Natural killer cell (primary cell): Measurements from ENCODE around the gene ARMCX2. TPM values are rescaled to one million over a fixed set of nuclear protein-coding genes. Genes with fewer than 3 reads are reported as not detected.

ENCODE experiments used
- ATAC-seq, 3 donors: fragments of 150-1000 bp in 2 of 3; fragments of 200-7000 bp in 1 of 3; cut with Tn5 transposase; 1 replicate in 1 of 3; 2 replicates in 2 of 3; pipeline ENCODE4 v1.10.0; 2021; ENCODE audit warnings: mild to moderate bottlenecking in 2 of 3, moderate library complexity in 2 of 3
- DNase-seq, 2 donors: peaks; one replicate each; pipeline versions ENCODE4 v3.0.0 to v3.0.0-alpha.2; 2013 to 2021; ENCODE audit warnings: mixed read lengths in 1 of 2
- H3K27ac ChIP-seq: one replicate; pipeline ENCODE4 v1.5.1; 2013; ENCODE audit warnings: mild to moderate bottlenecking, low read length
- H3K27me3 ChIP-seq: one replicate; pipeline ENCODE4 v1.6.1; 2013; ENCODE audit warnings: low read length; ENCODE audit not compliant: control insufficient read depth, insufficient read depth
- H3K36me3 ChIP-seq: one replicate; pipeline ENCODE4 v1.6.1; 2013; ENCODE audit warnings: low read length; ENCODE audit not compliant: control insufficient read depth, insufficient read depth
- H3K4me1 ChIP-seq: one replicate; pipeline ENCODE4 v1.6.1; 2013; ENCODE audit warnings: low read length; ENCODE audit not compliant: control insufficient read depth, insufficient read depth
- H3K4me3 ChIP-seq: one replicate; pipeline ENCODE4 v1.5.1; 2013; ENCODE audit warnings: low read length
- H3K9me3 ChIP-seq: one replicate; pipeline ENCODE4 v1.6.1; 2013; ENCODE audit warnings: low read length; ENCODE audit not compliant: control insufficient read depth, insufficient read depth
- H3K27ac Mint-ChIP-seq, 2 donors: one replicate each; pipeline ENCODE4 v1.8.0; 2022; ENCODE audit warnings: mild to moderate bottlenecking in 2 of 2, mixed read lengths in 2 of 2, moderate library complexity in 1 of 2
- H3K27me3 Mint-ChIP-seq, 2 donors: one replicate each; pipeline ENCODE4 v1.8.0; 2022; ENCODE audit warnings: low read depth in 2 of 2, mixed read lengths in 2 of 2
- H3K36me3 Mint-ChIP-seq: one replicate; pipeline ENCODE4 v1.8.0; 2022; ENCODE audit warnings: mixed read lengths
- H3K4me1 Mint-ChIP-seq, 2 donors: one replicate each; pipeline ENCODE4 v1.8.0; 2022; ENCODE audit warnings: mixed read lengths in 2 of 2
- H3K4me3 Mint-ChIP-seq: one replicate; pipeline ENCODE4 v1.8.0; 2022; ENCODE audit warnings: mild to moderate bottlenecking, moderate library complexity, mixed read lengths
- H3K9me3 Mint-ChIP-seq, 2 donors: one replicate each; pipeline ENCODE4 v1.8.0; 2022; ENCODE audit warnings: mixed read lengths in 2 of 2
- CTCF ChIP-seq: fragments of 200-600 bp; IDR thresholded peaks from one replicate; pipeline ENCODE4 v1.8.0; 2022; ENCODE audit warnings: antibody characterized with exemption
- WGBS: methylation state at CpG from one replicate; pipeline ENCODE4 v1.1.7; 2013; ENCODE audit warnings: missing lambda C conversion rate; ENCODE audit not compliant: insufficient coverage; 5-methylcytosine and 5-hydroxymethylcytosine counted together
- intact Hi-C: fragments of 100-400 bp; cut with micrococcal nuclease; formaldehyde crosslinking; loops from one replicate; pipeline ENCODE4 v1.14.2; 2022
- total RNA-seq, 4 donors: library from RNA; stranded (reverse); fragments of 120-200 nt in 1 of 4; gene quantifications; one replicate each; pipeline versions ENCODE4 v1.2.3 to v1.2.4, GENCODE V29; 2013 to 2022

Gene ARMCX2
- total RNA-seq: 1 to 10 TPM; 1.9 to 2.4 (median 2.1) TPM
- total RNA-seq (2013): 7.4 TPM

- ATAC-seq (peak in 1 of 3 donors; percentile 16), DNase-seq (peak in 1 of 2 donors; percentile 23)
- no peak within 1 kb of the TSS for H3K27ac ChIP-seq
- Mint-ChIP-seq H3K36me3 (no peaks in the 10 kb centered on the region), H3K4me1 (peaks cover 10 to 20% of the 10 kb centered on the region in 2 donors), H3K4me3 (peak within 1 kb of the TSS; percentile 83), H3K27me3 (peaks cover 9 to 38% of the 10 kb centered on the region in 2 donors), H3K9me3 (no peaks in the 10 kb centered on the region), H3K27ac (peak within 1 kb of the TSS in 1 of 2 donors; percentile 58)
- intact Hi-C loops: no loop called here
- H3K4me3 ChIP-seq: peak within 1 kb of the TSS; percentile 67
- peaks cover 14% of the 10 kb centered on the region for H3K4me1 ChIP-seq
- TF ChIP-seq CTCF: no peak
- no peaks in the 10 kb centered on the region for H3K9me3 ChIP-seq
- no peaks in the 10 kb centered on the region for H3K27me3 ChIP-seq
- H3K36me3 ChIP-seq: no peaks in the 10 kb centered on the region
- 2% methylated on average over 20 of the region's 22 CpGs for WGBS
Measured at GRCh38 chrX:101659601-101660063, at the start of gene ARMCX2. Gene ARMCX2 (minus strand): TSS chrX:101659850. CDS start chrX:101657588, 2,262 bp downstream.

DNA sequence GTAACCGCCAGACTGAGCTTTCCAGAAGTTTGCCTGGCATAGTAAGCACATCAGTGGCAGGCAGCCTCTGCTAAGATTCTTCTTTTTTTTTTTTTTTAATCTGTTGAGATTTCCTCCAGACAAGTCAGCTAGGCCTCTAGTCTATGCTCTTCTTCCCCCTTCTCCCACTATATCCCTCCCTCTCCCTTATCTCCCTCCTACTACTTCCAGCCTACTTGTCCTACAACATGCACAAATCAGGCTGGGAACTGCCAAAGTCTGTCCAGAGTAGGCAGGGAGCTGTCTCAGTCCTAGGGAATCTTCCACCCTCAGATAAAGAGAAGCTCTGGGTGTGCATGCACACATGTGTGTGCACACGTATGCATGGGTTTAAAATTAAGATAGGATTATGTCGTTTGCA lies 49.7 kb upstream of the ARMCX2 start:
- Mint-ChIP-seq H3K36me3 (no peaks in the 10 kb centered on the region), H3K4me3 (no peak overlapping the region), H3K27me3 (peaks cover 0 to 2% of the 10 kb centered on the region in 2 donors), H3K4me1 (no peaks in the 10 kb centered on the region), H3K9me3 (no peaks in the 10 kb centered on the region), H3K27ac (no peak overlapping the region)
- no peak overlapping the region for H3K4me3 ChIP-seq
- H3K36me3 ChIP-seq: no peaks in the 10 kb centered on the region
- intact Hi-C loops: no loop called here
- 94% methylated on average over 3 of the region's 3 CpGs for WGBS
- no peaks in the 10 kb centered on the region for H3K9me3 ChIP-seq
- ATAC-seq: no peak
- H3K27ac ChIP-seq: no peak overlapping the region
- DNase-seq: no peak
- H3K4me1 ChIP-seq: no peaks in the 10 kb centered on the region
- no peak for TF ChIP-seq CTCF
- no peaks in the 10 kb centered on the region for H3K27me3 ChIP-seq

GRCh38 chrX:101708163-101708562 lies 48.5 kb upstream of the ARMCX2 start:
- Histone ChIP-seq H3K9me3 (no peaks in the 10 kb centered on the region), H3K4me1 (no peaks in the 10 kb centered on the region), H3K36me3 (no peaks in the 10 kb centered on the region), H3K27me3 (no peaks in the 10 kb centered on the region), H3K4me3 (no peak overlapping the region), H3K27ac (no peak overlapping the region)
- ATAC-seq (no peak), DNase-seq (no peak)
- 100% methylated on average over 2 of the region's 3 CpGs for WGBS
- Mint-ChIP-seq H3K27ac (no peak overlapping the region), H3K36me3 (no peaks in the 10 kb centered on the region), H3K4me3 (no peak overlapping the region), H3K27me3 (peaks cover 0 to 2% of the 10 kb centered on the region in 2 donors), H3K4me1 (no peaks in the 10 kb centered on the region), H3K9me3 (no peaks in the 10 kb centered on the region)
- intact Hi-C loops: no loop called here
- TF ChIP-seq CTCF: no peak

DNA sequence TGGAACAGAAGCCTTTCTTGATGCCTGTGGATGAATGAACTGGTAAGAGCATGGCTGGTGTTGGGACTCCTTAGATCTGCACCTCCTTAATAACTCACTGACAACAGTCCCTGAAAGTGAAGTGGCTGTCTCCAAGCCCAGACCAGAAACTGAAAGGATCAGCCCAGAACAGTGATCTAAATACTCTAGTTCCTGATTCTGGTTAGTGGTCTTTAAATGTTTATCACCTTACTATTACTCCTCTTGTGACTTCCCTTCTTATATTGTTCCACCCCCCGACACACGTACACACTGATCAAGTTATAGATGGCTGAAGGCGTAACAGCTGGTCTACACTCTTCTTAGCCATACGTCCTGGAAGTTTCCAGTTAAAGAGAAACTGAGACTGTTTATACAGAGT lies 33.8 kb upstream of the ARMCX2 start:
- intact Hi-C loops: no loop called here
- Mint-ChIP-seq H3K9me3 (no peaks in the 10 kb centered on the region), H3K36me3 (no peaks in the 10 kb centered on the region), H3K27ac (no peak overlapping the region), H3K27me3 (peaks cover 4 to 53% of the 10 kb centered on the region in 2 donors), H3K4me3 (no peak overlapping the region), H3K4me1 (no peaks in the 10 kb centered on the region)
- no peaks in the 10 kb centered on the region for H3K4me1 ChIP-seq
- no peak for DNase-seq
- no peak overlapping the region for H3K4me3 ChIP-seq
- H3K27me3 ChIP-seq: no peaks in the 10 kb centered on the region
- no CpG with 5 or more reads among the region's 4 CpGs for WGBS
- ATAC-seq: no peak
- no peak overlapping the region for H3K27ac ChIP-seq
- H3K36me3 ChIP-seq: no peaks in the 10 kb centered on the region
- no peaks in the 10 kb centered on the region for H3K9me3 ChIP-seq
- TF ChIP-seq CTCF: no peak
